Measurements from ENCODE around the gene FRYL. TPM values are rescaled to one million over a fixed set of nuclear protein-coding genes. Genes with fewer than 3 reads are reported as not detected.

Gene FRYL
- total and polyA plus RNA-seq, 2 of the 8 experiments (the other 6 are each of a cell fraction or from before 2014, with no cell fraction given), result 8.0 to 36.5 TPM

DNA sequence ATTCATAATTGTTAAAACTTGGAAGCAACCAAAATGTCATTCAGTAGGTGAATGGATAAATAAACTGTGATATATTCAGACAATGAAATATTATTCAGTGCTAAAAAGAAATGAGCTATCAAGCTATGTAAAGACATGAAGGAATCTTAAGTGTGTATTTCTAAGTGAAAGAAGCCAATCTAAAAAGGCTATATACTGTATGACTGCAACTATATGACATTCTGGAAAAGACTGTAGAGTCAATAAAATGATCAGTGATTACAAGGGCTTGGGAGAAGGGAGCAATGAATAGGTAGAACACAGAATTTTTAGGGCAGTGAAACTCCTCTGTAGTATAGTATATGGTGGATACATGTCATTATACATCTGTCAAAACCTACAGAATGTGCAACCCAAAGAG is 139.9 kb downstream of the FRYL start:
- CTCF ChIA-PET (ENCODE audit: partially characterized antibody), result interaction anchor here (1.1 to 1.2 kb wide), 2 partner anchors 62 to 135 kb away, joined by 3 read pairs; no protein-coding TSS in a partner anchor
- peaks cover 0 to 23% of the 10 kb centered on the region in 2 experiments; a peak in 2 of 4 replicates for H3K79me2 ChIP-seq (ENCODE audit: control insufficient read depth in 1 of 2, insufficient read depth in 2 of 2, low read length in 2 of 2)
- no peaks in the 10 kb centered on the region for H3K27me3 ChIP-seq (replicated peaks in 1 of 4; ENCODE audit: control insufficient read depth in 3 of 4, extremely low read depth in 1 of 4, insufficient read depth in 3 of 4, low read length in 3 of 4)
- H3K79me1 ChIP-seq (ENCODE audit: low read depth, low read length), result no peaks in the 10 kb centered on the region
- no peak overlapping the region for H4K5ac ChIP-seq (ENCODE audit: insufficient read length, low read depth, low read length)
- no peak overlapping the region for H3K9ac ChIP-seq (replicated peaks in 1 of 4; ENCODE audit: extremely low read depth in 1 of 4, low read depth in 3 of 4, low read length in 3 of 4)
- no peak overlapping the region for H4K91ac ChIP-seq (replicated peaks; ENCODE audit: insufficient read length, low read length)
- no peak overlapping the region for H2AK5ac ChIP-seq (ENCODE audit: low read depth, low read length)
- H4K20me1 ChIP-seq (replicated peaks in 1 of 2; ENCODE audit: control insufficient read depth in 1 of 2, insufficient read depth in 2 of 2, low read length in 2 of 2), result peaks cover 0 to 2% of the 10 kb centered on the region in 2 experiments
- H3K4ac ChIP-seq (replicated peaks; ENCODE audit: insufficient read length, low read depth, low read length), result no peak overlapping the region
- peaks cover 0 to 4% (median 0%) of the 10 kb centered on the region in 4 experiments; a peak in 1 of 7 replicates for H3K4me1 ChIP-seq (replicated peaks in 1 of 4; ENCODE audit: control insufficient read depth in 3 of 4, insufficient read depth in 4 of 4, low read length in 3 of 4)
- H3K27ac ChIP-seq (ENCODE audit: low read depth, low read length), result no peak overlapping the region
- FAIRE-seq (no peak), DNase-seq (ENCODE audit: low read depth in 1 of 2, low spot score in 2 of 2) (no peak)
- H2BK12ac ChIP-seq (ENCODE audit: low read depth, low read length), result no peak overlapping the region
- no peak overlapping the region for H3K4me2 ChIP-seq (ENCODE audit: insufficient read depth in 1 of 2, low read depth in 2 of 2, low read length in 2 of 2)
- no peaks in the 10 kb centered on the region for H3K36me3 ChIP-seq (ENCODE audit: control insufficient read depth in 2 of 4, insufficient read depth in 4 of 4, low read length in 3 of 4)
- H3K18ac ChIP-seq (ENCODE audit: extremely low read depth, low read length), result no peak overlapping the region
- H2BK5ac ChIP-seq (ENCODE audit: low read depth, low read length), result no peak overlapping the region
- no peaks in the 10 kb centered on the region for H3K23me2 ChIP-seq (ENCODE audit: low read depth, low read length)
- no peak overlapping the region for H3K56ac ChIP-seq (replicated peaks; ENCODE audit: insufficient read length, low read depth, low read length)
- no peak overlapping the region for H2BK20ac ChIP-seq (ENCODE audit: low read length)
- no peak overlapping the region for H2AFZ ChIP-seq (ENCODE audit: low read length)
- TF ChIP-seq CBX5 (IDR thresholded peaks at IDR 0.05; ENCODE audit: low read depth, low read length), result no peak
- TF ChIP-seq E2F6 (IDR thresholded peaks at IDR 0.05), result no peak
- TF ChIP-seq, protein P1, sequence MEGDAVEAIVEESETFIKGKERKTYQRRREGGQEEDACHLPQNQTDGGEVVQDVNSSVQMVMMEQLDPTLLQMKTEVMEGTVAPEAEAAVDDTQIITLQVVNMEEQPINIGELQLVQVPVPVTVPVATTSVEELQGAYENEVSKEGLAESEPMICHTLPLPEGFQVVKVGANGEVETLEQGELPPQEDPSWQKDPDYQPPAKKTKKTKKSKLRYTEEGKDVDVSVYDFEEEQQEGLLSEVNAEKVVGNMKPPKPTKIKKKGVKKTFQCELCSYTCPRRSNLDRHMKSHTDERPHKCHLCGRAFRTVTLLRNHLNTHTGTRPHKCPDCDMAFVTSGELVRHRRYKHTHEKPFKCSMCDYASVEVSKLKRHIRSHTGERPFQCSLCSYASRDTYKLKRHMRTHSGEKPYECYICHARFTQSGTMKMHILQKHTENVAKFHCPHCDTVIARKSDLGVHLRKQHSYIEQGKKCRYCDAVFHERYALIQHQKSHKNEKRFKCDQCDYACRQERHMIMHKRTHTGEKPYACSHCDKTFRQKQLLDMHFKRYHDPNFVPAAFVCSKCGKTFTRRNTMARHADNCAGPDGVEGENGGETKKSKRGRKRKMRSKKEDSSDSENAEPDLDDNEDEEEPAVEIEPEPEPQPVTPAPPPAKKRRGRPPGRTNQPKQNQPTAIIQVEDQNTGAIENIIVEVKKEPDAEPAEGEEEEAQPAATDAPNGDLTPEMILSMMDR (IDR thresholded peaks at IDR 0.05; ENCODE audit: control extremely low read depth in 1 of 3, insufficient read depth in 1 of 3, low read depth in 1 of 3, low read length in 3 of 3), result no peak
- no peak overlapping the region for H3K4me3 ChIP-seq (ENCODE audit: extremely low read depth in 1 of 4, insufficient read depth in 2 of 4, low read depth in 3 of 4, low read length in 4 of 4)
- no peak overlapping the region for H3K14ac ChIP-seq (ENCODE audit: insufficient read length)
- no peak overlapping the region for H2BK15ac ChIP-seq (ENCODE audit: low read length)
- H2BK120ac ChIP-seq (replicated peaks; ENCODE audit: low read depth, low read length), result no peak overlapping the region
- H3K23ac ChIP-seq (ENCODE audit: insufficient read length), result no peak overlapping the region
- no peak overlapping the region for H4K8ac ChIP-seq (ENCODE audit: extremely low read depth, insufficient read depth, low read length)
- no peaks in the 10 kb centered on the region for H3K9me3 ChIP-seq (ENCODE audit: insufficient read depth in 2 of 2, low read depth in 1 of 2, low read length in 1 of 2)
- POLR2A ChIA-PET (ENCODE audit: partially characterized antibody), result no interaction called here

All from H1 (cell line).